ENCODE results near the gene NT5M. TPM values are rescaled to one million over a fixed set of nuclear protein-coding genes. Genes with fewer than 3 reads are reported as not detected.

Gene NT5M
- total RNA-seq, 2 donors from 2014 or later = 0.92 TPM; not detected in 1

DNA sequence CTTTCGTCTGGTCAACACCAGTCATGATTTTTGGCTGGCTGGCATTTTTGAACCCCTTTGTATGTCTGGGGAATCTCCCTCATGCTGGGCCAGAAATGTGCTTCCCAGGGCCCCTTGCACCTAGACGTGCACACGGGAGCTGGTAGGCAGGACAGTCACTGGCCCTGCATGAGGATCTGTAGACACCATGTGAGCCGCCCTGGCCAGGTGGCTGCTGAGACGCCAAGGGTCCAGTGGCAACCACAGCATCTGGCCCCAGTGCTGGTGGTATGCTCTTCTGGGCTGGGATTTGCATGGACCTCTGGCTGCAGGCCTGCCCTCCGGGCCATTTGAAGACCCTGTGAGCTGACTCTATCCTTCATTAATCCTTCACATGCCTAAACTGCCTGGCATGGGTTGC is 67.5 kb downstream of the NT5M start:
- Histone ChIP-seq H3K4me3 (no peak overlapping the region), H3K27me3 (replicated peaks; ENCODE audit: insufficient read depth) (no peaks in the 10 kb centered on the region), H3K9me3 (no peaks in the 10 kb centered on the region), H3K27ac (no peak overlapping the region), H3K4me1 (ENCODE audit: control insufficient read depth in 1 of 2, low read depth in 2 of 2) (no peaks in the 10 kb centered on the region), H3K36me3 (no peaks in the 10 kb centered on the region)
- DNase-seq (ENCODE audit: low spot score) = no peak
- ATAC-seq (ENCODE audit: insufficient number of reproducible peaks, low FRiP score, low read depth) = no peak
- TF ChIP-seq, protein P1, sequence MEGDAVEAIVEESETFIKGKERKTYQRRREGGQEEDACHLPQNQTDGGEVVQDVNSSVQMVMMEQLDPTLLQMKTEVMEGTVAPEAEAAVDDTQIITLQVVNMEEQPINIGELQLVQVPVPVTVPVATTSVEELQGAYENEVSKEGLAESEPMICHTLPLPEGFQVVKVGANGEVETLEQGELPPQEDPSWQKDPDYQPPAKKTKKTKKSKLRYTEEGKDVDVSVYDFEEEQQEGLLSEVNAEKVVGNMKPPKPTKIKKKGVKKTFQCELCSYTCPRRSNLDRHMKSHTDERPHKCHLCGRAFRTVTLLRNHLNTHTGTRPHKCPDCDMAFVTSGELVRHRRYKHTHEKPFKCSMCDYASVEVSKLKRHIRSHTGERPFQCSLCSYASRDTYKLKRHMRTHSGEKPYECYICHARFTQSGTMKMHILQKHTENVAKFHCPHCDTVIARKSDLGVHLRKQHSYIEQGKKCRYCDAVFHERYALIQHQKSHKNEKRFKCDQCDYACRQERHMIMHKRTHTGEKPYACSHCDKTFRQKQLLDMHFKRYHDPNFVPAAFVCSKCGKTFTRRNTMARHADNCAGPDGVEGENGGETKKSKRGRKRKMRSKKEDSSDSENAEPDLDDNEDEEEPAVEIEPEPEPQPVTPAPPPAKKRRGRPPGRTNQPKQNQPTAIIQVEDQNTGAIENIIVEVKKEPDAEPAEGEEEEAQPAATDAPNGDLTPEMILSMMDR (IDR thresholded peaks at IDR 0.05) = no peak

DNA sequence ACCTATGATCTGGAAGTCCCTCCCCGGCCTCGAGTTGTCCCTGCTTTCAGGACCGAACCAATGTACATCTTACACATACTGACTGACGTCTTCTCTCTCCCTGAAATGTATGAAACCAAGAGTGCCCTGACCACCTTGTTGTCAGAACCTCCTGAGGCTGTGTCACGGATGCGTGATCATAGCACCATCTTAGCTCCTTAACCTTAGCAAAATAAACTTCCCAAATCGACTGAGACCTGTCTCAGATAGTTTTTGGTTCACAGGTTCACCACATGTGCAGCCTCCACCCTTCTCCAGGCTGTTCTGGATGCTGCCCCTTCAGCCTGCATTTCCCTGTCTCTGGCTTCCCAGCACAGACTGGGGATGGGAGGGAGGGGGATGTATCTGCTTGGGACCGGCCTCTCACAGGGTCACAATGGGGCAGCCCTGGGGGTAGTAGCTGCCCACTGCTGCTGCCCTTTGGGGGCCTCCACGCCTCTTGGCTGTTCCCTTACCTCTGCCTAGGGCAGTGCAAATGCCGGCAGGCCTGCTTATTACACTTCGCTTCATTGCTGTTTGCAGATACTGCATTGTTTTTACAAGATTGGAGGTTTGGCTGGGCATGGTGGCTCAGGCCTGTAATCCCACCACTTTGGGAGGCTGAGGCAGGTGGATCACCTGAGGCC is 69.8 kb downstream of the NT5M start:
- Histone ChIP-seq H3K4me1 (ENCODE audit: control insufficient read depth in 1 of 2, low read depth in 2 of 2) (no peaks in the 10 kb centered on the region), H3K36me3 (no peaks in the 10 kb centered on the region), H3K9me3 (no peaks in the 10 kb centered on the region), H3K27ac (no peak overlapping the region), H3K27me3 (replicated peaks; ENCODE audit: insufficient read depth) (no peaks in the 10 kb centered on the region), H3K4me3 (no peak overlapping the region)
- no peak for ATAC-seq (ENCODE audit: insufficient number of reproducible peaks, low FRiP score, low read depth)
- TF ChIP-seq, protein P1 (IDR thresholded peaks at IDR 0.05) = no peak
- no peak for DNase-seq (ENCODE audit: low spot score)

DNA sequence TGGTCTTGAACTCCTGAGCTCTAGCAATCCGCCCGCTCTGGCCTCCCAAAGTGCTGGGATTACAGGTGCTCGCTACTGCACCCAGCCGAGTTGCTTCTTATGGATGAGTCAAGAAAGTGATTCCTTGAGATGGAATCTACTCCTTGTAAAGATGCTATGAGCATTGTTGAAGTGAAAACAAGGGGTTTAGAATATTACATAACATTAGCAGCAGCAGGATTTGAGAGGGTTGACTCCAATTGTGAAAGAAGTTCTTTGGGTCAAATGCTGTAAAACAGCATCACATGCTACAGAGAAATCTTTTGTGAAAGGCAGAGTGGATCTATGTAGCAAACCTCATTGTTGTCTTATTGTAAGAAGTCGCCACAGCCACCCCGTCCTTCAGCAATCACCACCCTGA is 72.7 kb downstream of the NT5M start:
- TF ChIP-seq, protein P1 (IDR thresholded peaks at IDR 0.05) = no peak
- DNase-seq (ENCODE audit: low spot score) = no peak
- Histone ChIP-seq H3K9me3 (no peaks in the 10 kb centered on the region), H3K4me1 (ENCODE audit: control insufficient read depth in 1 of 2, low read depth in 2 of 2) (no peaks in the 10 kb centered on the region), H3K27ac (no peak overlapping the region), H3K36me3 (no peaks in the 10 kb centered on the region), H3K27me3 (replicated peaks; ENCODE audit: insufficient read depth) (no peaks in the 10 kb centered on the region), H3K4me3 (no peak overlapping the region)
- no peak for ATAC-seq (ENCODE audit: insufficient number of reproducible peaks, low FRiP score, low read depth)

DNA sequence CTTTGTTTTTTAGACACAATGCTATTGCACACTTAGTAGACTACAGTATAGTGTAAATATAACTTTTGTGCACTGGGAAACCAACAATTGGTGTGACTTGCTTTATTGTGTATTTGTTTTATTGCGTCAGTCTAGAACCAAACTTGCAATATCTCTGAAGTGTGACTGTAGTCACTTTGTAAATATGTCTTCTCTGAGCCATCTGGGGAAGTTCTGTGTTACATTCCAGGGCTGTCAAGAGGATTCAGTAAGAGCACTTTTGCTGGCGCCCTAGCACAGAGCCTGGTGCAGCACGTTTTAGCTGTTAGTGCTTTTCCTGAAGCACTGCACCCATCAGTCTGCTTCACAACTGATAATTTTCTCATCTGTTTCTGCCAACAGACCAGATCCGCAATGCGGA is 73.2 kb downstream of the NT5M start:
- Histone ChIP-seq H3K4me3 (no peak overlapping the region), H3K36me3 (no peaks in the 10 kb centered on the region), H3K9me3 (no peaks in the 10 kb centered on the region), H3K27me3 (replicated peaks; ENCODE audit: insufficient read depth) (no peaks in the 10 kb centered on the region), H3K4me1 (ENCODE audit: control insufficient read depth in 1 of 2, low read depth in 2 of 2) (no peaks in the 10 kb centered on the region), H3K27ac (no peak overlapping the region)
- no peak for ATAC-seq (ENCODE audit: insufficient number of reproducible peaks, low FRiP score, low read depth)
- TF ChIP-seq, protein P1 (IDR thresholded peaks at IDR 0.05) = no peak
- no peak for DNase-seq (ENCODE audit: low spot score)

DNA sequence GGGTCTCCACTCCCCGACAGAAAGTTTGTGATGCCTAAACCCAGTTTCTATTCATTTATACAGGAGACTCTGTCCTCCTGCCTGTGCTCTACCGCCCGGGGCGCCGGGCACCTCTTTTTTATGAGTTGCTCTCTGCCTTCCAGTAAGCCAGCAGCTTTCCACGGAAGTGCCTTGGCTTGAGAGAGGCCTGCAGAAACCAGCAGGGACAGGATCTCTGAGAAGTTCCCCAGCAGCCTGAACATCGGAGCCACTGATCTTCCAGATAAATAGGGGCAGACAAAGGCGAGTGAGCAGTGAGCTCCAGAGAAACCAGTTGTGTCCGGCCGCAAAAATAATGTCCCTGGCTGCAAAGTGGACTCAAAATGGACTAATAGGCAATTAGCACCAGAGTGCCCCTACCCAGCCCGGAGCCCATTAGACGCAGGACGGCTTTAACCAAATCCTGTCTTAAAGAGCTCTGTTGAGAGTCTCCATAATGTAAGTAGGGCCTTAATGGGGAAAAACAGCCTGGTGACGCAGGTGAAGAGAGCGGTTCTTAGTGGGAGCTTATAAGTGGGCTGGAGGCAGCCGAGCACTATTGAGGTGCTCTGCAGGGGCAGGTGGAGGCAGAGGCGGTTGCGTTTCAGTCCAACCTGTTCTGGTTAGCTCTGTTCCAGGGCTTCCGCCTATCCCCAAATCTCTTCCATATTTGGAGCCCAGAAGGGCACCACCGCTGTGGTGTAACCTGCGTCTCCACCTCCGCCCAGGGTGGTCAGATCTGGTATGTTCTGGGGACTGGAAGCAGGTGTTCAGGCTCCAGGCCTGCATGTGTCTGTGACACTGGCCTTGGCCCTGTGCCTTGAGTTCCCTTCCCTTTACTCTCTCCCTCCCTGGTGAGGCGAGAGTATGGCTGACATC is 74.1 kb downstream of the NT5M start:
- Histone ChIP-seq H3K27ac (no peak overlapping the region), H3K36me3 (no peaks in the 10 kb centered on the region), H3K4me1 (ENCODE audit: control insufficient read depth in 1 of 2, low read depth in 2 of 2) (no peaks in the 10 kb centered on the region), H3K27me3 (replicated peaks; ENCODE audit: insufficient read depth) (no peaks in the 10 kb centered on the region), H3K4me3 (no peak overlapping the region), H3K9me3 (no peaks in the 10 kb centered on the region)
- ATAC-seq (ENCODE audit: insufficient number of reproducible peaks, low FRiP score, low read depth) (no peak), DNase-seq (ENCODE audit: low spot score) (no peak)
- TF ChIP-seq, protein P1 (IDR thresholded peaks at IDR 0.05) = no peak

Data from thoracic aorta (tissue), 2 donors.